ENCODE results near the gene CLCN6. TPM values are rescaled to one million over a fixed set of nuclear protein-coding genes. Genes with fewer than 3 reads are reported as not detected.
A peak's percentile ranks its signal among the peaks of the same experiment; 100 is the strongest.

Gene CLCN6
- total and polyA plus RNA-seq, 2 of the 8 experiments (the other 6 are each of a cell fraction or from before 2014, with no cell fraction given), result 15.7 to 26.0 TPM

DNA sequence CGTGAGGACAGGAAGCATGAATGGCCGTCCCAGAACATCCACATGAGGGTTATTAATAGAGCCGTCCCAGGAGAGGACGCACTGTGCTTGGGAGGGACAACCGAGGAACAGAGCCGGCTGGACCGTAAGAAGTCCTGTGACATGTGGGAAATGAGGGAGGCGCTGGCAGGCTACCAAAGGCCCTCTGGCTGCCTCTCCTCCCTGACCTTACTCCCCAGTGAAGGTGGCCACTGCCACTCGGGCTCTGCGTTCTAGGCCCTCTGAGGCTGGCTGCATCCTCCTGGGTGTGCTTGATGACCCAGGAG lies 68.2 kb downstream of the CLCN6 start:
- Histone ChIP-seq H3K23me2 (ENCODE audit: low read depth, low read length) (no peaks in the 10 kb centered on the region; the same call in 1 of the 2 replicates), H3K4me2 (ENCODE audit: insufficient read depth in 1 of 2, low read depth in 2 of 2, low read length in 2 of 2) (no peak overlapping the region), H3K9ac (replicated peaks in 1 of 4; ENCODE audit: extremely low read depth in 1 of 4, low read depth in 3 of 4, low read length in 3 of 4) (no peak overlapping the region), H3K14ac (ENCODE audit: insufficient read length) (no peak overlapping the region), H4K91ac (replicated peaks; ENCODE audit: insufficient read length, low read length) (no peak overlapping the region), H2AFZ (ENCODE audit: low read length) (no peak overlapping the region), H3K36me3 (ENCODE audit: control insufficient read depth in 2 of 4, insufficient read depth in 4 of 4, low read length in 3 of 4) (no peaks in the 10 kb centered on the region), H3K79me1 (ENCODE audit: low read depth, low read length) (no peaks in the 10 kb centered on the region), H2BK12ac (ENCODE audit: low read depth, low read length) (no peak overlapping the region), H4K8ac (ENCODE audit: extremely low read depth, insufficient read depth, low read length) (no peak overlapping the region), H3K9me3 (ENCODE audit: insufficient read depth in 2 of 2, low read depth in 1 of 2, low read length in 1 of 2) (no peaks in the 10 kb centered on the region), H3K4ac (replicated peaks; ENCODE audit: insufficient read length, low read depth, low read length) (no peak overlapping the region), H3K23ac (ENCODE audit: insufficient read length) (no peak overlapping the region), H3K79me2 (ENCODE audit: control insufficient read depth in 1 of 2, insufficient read depth in 2 of 2, low read length in 2 of 2) (no peaks in the 10 kb centered on the region), H3K27ac (ENCODE audit: low read depth, low read length) (no peak overlapping the region), H3K18ac (ENCODE audit: extremely low read depth, low read length) (no peak overlapping the region), H2BK20ac (ENCODE audit: low read length) (no peak overlapping the region), H2BK5ac (ENCODE audit: low read depth, low read length) (0 out of 2 replicates have a peak overlapping the region, but pooled peaks have one; percentile 39), H3K4me1 (replicated peaks in 1 of 4; ENCODE audit: control insufficient read depth in 3 of 4, insufficient read depth in 4 of 4, low read length in 3 of 4) (no peaks in the 10 kb centered on the region), H3K4me3 (ENCODE audit: extremely low read depth in 1 of 4, insufficient read depth in 2 of 4, low read depth in 3 of 4, low read length in 4 of 4) (no peak overlapping the region), H4K5ac (ENCODE audit: insufficient read length, low read depth, low read length) (no peak overlapping the region), H4K20me1 (replicated peaks in 1 of 2; ENCODE audit: control insufficient read depth in 1 of 2, insufficient read depth in 2 of 2, low read length in 2 of 2) (no peaks in the 10 kb centered on the region), H2BK15ac (ENCODE audit: low read length) (no peak overlapping the region), H3K56ac (replicated peaks; ENCODE audit: insufficient read length, low read depth, low read length) (no peak overlapping the region), H2BK120ac (replicated peaks; ENCODE audit: low read depth, low read length) (no peak overlapping the region), H2AK5ac (ENCODE audit: low read depth, low read length) (no peak overlapping the region), H3K27me3 (replicated peaks in 1 of 4; ENCODE audit: control insufficient read depth in 3 of 4, extremely low read depth in 1 of 4, insufficient read depth in 3 of 4, low read length in 3 of 4) (no peaks in the 10 kb centered on the region)
- DNase-seq (ENCODE audit: low read depth in 1 of 2, low spot score in 2 of 2), result no peak
- POLR2A ChIA-PET (ENCODE audit: partially characterized antibody), result no interaction called here
- TF ChIP-seq RNF2 (IDR thresholded peaks at IDR 0.05; ENCODE audit: borderline replicate concordance, low read depth, low read length, missing control alignments, poor library complexity, severe bottlenecking) (no peak), GABPA (IDR thresholded peaks at IDR 0.05; ENCODE audit: borderline replicate concordance, insufficient read depth, low read length) (no peak)
- TF ChIP-seq, protein P1, sequence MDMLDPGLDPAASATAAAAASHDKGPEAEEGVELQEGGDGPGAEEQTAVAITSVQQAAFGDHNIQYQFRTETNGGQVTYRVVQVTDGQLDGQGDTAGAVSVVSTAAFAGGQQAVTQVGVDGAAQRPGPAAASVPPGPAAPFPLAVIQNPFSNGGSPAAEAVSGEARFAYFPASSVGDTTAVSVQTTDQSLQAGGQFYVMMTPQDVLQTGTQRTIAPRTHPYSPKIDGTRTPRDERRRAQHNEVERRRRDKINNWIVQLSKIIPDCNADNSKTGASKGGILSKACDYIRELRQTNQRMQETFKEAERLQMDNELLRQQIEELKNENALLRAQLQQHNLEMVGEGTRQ (IDR thresholded peaks at IDR 0.05; ENCODE audit: low read length), result no peak
- FAIRE-seq, result no peak
- WGBS, 2 experiments (ENCODE audit: extremely low coverage in 1 of 2, insufficient coverage in 1 of 2, insufficient read length in 1 of 2, insufficient replicate concordance in 2 of 2, low coverage in 1 of 2, low lambda C conversion rate in 2 of 2, missing lambda C conversion rate in 1 of 2), result 84% methylated on average over 10 of the region's 10 CpGs; no CpG with 5 or more reads in 1 of the 2 experiments
- CTCF ChIA-PET (ENCODE audit: partially characterized antibody), result interaction anchor here (1.1 to 5.0 kb wide), 2 partner anchors 19 to 71 kb away, joined by 3 to 32 read pairs; no protein-coding TSS in a partner anchor
